GM18870 (cell line): ENCODE data around the gene CALML5.
"Not testable (repeated sequence)": the region's sequence is repeated elsewhere in the genome, so short reads cannot be mapped to it uniquely, and the experiment has no call there.

Experiments
- ATAC-seq: cut with Tn5 transposase; IDR thresholded peaks from one replicate; pipeline ENCODE4 v1.9.1; 2021; ENCODE audit warnings: moderate library complexity; ENCODE audit not compliant: unreplicated experiment

CALML5 gene

GRCh38 chr10:5485948-5486852 is 13.2 kb downstream of the CALML5 start:
- ATAC-seq, result no peak

- no peak for ATAC-seq
These were observed 14.1 kb downstream of the CALML5 start for GRCh38 chr10:5485290-5485689.

GRCh38 chr10:5484205-5484604 is 15.2 kb downstream of the CALML5 start:
- ATAC-seq, result no peak

- ATAC-seq, result no peak
These were observed 17.4 kb downstream of the CALML5 start for GRCh38 chr10:5482016-5482415.

- no peak for ATAC-seq
These were observed 18.2 kb downstream of the CALML5 start for GRCh38 chr10:5481121-5481520.

- no peak for ATAC-seq
These were observed 19.0 kb downstream of the CALML5 start for GRCh38 chr10:5480162-5480941.

GRCh38 chr10:5479481-5480161 is 19.7 kb downstream of the CALML5 start:
- no peak for ATAC-seq

- ATAC-seq, result no peak
These were observed 20.6 kb downstream of the CALML5 start for GRCh38 chr10:5478694-5479305.

GRCh38 chr10:5477948-5478693 is 21.2 kb downstream of the CALML5 start:
- no peak for ATAC-seq

GRCh38 chr10:5476918-5477525 is 22.3 kb downstream of the CALML5 start:
- ATAC-seq, result no peak

- not testable (repeated sequence) for ATAC-seq
These were observed 23.2 kb downstream of the CALML5 start for GRCh38 chr10:5475974-5476807.

GRCh38 chr10:5475088-5475487 is 24.3 kb downstream of the CALML5 start:
- ATAC-seq, result not testable (repeated sequence)

- not testable (repeated sequence) for ATAC-seq
These were observed 24.7 kb downstream of the CALML5 start for GRCh38 chr10:5474642-5475041.

- ATAC-seq, result no peak
These were observed 29.2 kb downstream of the CALML5 start for GRCh38 chr10:5470062-5470751.

GRCh38 chr10:5469353-5470061 is 29.9 kb downstream of the CALML5 start:
- no peak for ATAC-seq

- no peak for ATAC-seq
These were observed 30.9 kb downstream of the CALML5 start for GRCh38 chr10:5468262-5469106.
